Testis (tissue), 2 donors: ENCODE data around the gene NR6A1.

Experiments
- POLR2A ChIP-seq: fragments of 450-650 bp; IDR thresholded peaks from one replicate; pipeline ENCODE4 v1.6.1; 2017; ENCODE audit warnings: antibody characterized with exemption, mild to moderate bottlenecking, moderate library complexity
- TF ChIP-seq, protein P1 (sequence below), 3 experiments: fragments of 450-650 bp in 2 of 3; fragments of 200-600 bp in 1 of 3; sonication (generic) in 1 of 3; IDR thresholded peaks; one replicate each; pipeline ENCODE4 v1.5.1; 2016 to 2019; ENCODE audit warnings: antibody characterized with exemption in 3 of 3, mild to moderate bottlenecking in 2 of 3, moderate library complexity in 1 of 3

GRCh38 chr9:124673063-124673462, 98.0 kb downstream of the NR6A1 start:
- TF ChIP-seq, protein P1, sequence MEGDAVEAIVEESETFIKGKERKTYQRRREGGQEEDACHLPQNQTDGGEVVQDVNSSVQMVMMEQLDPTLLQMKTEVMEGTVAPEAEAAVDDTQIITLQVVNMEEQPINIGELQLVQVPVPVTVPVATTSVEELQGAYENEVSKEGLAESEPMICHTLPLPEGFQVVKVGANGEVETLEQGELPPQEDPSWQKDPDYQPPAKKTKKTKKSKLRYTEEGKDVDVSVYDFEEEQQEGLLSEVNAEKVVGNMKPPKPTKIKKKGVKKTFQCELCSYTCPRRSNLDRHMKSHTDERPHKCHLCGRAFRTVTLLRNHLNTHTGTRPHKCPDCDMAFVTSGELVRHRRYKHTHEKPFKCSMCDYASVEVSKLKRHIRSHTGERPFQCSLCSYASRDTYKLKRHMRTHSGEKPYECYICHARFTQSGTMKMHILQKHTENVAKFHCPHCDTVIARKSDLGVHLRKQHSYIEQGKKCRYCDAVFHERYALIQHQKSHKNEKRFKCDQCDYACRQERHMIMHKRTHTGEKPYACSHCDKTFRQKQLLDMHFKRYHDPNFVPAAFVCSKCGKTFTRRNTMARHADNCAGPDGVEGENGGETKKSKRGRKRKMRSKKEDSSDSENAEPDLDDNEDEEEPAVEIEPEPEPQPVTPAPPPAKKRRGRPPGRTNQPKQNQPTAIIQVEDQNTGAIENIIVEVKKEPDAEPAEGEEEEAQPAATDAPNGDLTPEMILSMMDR (IDR thresholded peaks at IDR 0.05): no peak
- no peak for TF ChIP-seq POLR2A
